Adrenal gland (tissue), 12 donors: ENCODE data around the gene FGD6. TPM values are rescaled to one million over a fixed set of nuclear protein-coding genes. Genes with fewer than 3 reads are reported as not detected.
A peak's percentile ranks its signal among the peaks of the same experiment; 100 is the strongest.

ENCODE experiments used
- DNase-seq, 7 donors: peaks; one replicate each; pipeline ENCODE4 v3.0.0-alpha.2; 2019 to 2020
- H3K27ac ChIP-seq, 5 donors: fragments of 200-600 bp; sonication (generic) in 4 of 5; 1 replicate in 3 of 5; 2 replicates in 2 of 5; pipeline versions ENCODE4 v1.5.1 to v1.8.0; 2016 to 2020; ENCODE audit warnings: mild to moderate bottlenecking in 1 of 5
- H3K27me3 ChIP-seq: fragments of 200-600 bp; 2 replicates; pipeline ENCODE4 v1.8.0; 2021
- H3K36me3 ChIP-seq, 2 donors: fragments of 200-600 bp; replicated peaks in 1 of 2; 1 replicate in 1 of 2; 2 replicates in 1 of 2; pipeline versions ENCODE4 v1.5.1 to v1.8.0; 2018 to 2022
- H3K4me1 ChIP-seq, 2 donors: fragments of 200-600 bp; replicated peaks in 1 of 2; 1 replicate in 1 of 2; 2 replicates in 1 of 2; pipeline versions ENCODE4 v1.5.1 to v1.8.0; 2018 to 2021
- H3K4me3 ChIP-seq, 4 donors: fragments of 200-600 bp; sonication (generic) in 3 of 4; one replicate each; pipeline ENCODE4 v1.5.1; 2016 to 2018
- H3K9me3 ChIP-seq, 3 donors: fragments of 200-600 bp; sonication (generic) in 1 of 3; replicated peaks in 1 of 3; 1 replicate in 2 of 3; 2 replicates in 1 of 3; pipeline versions ENCODE4 v1.5.1 to v1.8.0; 2016 to 2021
- POLR2A ChIP-seq, 2 donors: fragments of 450-650 bp; IDR thresholded peaks; one replicate each; pipeline ENCODE4 v1.6.1; 2017; ENCODE audit warnings: antibody characterized with exemption in 2 of 2, mild to moderate bottlenecking in 2 of 2, moderate library complexity in 1 of 2
- WGBS, 4 donors: extraction: QIAGEN DNeasy Blood & Tissue Kit in 2 of 4; methylation state at CpG; one replicate each; pipeline versions ENCODE4 v1.1.5 to v1.1.7; 2013 to 2017; 5-methylcytosine and 5-hydroxymethylcytosine counted together
- intact Hi-C, 2 donors: fragments of 100-400 bp; cut with DNase I; formaldehyde crosslinking; loops; one replicate each; pipeline versions ENCODE4 v1.14.1 to v1.15.0; 2022 to 2023
- polyA plus RNA-seq, 3 donors: library from polyadenylated mRNA; stranded (reverse); fragments of 200-250 nt in 2 of 3; fragments of 350-450 nt in 1 of 3; fragmentation: Illumina TruSeq in 1 of 3; extraction: RNeasy Lipid Tissue Mini Kit (QIAGEN cat#74804) in 1 of 3; gene quantifications; one replicate each; pipeline ENCODE4 v1.2.3, GENCODE V29; 2013 to 2014
- total RNA-seq, 9 donors: library from RNA; depleted of rRNA in 4 of 9; stranded (reverse); fragments of >200 nt in 4 of 9; fragments of 120-200 nt in 1 of 9; fragmentation: NEBNext Ultra II Directional in 1 of 9; extraction: Animal tissue kit (Norgen Biotek cat#: 25700) in 1 of 9; gene quantifications; one replicate each; pipeline versions ENCODE4 v1.1.0 to v1.2.4, GENCODE V29; 2013 to 2023
- TF ChIP-seq, protein P1 (sequence below), 6 experiments: fragments of 450-650 bp in 4 of 6; fragments of 200-600 bp in 2 of 6; sonication (generic) in 1 of 6; IDR thresholded peaks; 1 replicate in 5 of 6; 2 replicates in 1 of 6; pipeline versions ENCODE4 v1.5.1 to v1.8.0; 2016 to 2021; ENCODE audit warnings: antibody characterized with exemption in 6 of 6, mild to moderate bottlenecking in 2 of 6, moderate library complexity in 1 of 6
- donor health status: healthy with polysubstance abuse.
- donor health status: Bipolar disorder and iron deficiency.
- donor health status: DM: yes; HTN: yes; CAD: no.
- donor health status: DM: no; HTN: no; CAD: no.
- donor health status: DM: no; HTN: no; CAD: no.
- donor health status: DM: yes; HTN: yes; CAD: no.

Gene FGD6
- total and polyA plus RNA-seq, 12 donors = 2.3 to 33.9 (median 18.1) TPM

DNA sequence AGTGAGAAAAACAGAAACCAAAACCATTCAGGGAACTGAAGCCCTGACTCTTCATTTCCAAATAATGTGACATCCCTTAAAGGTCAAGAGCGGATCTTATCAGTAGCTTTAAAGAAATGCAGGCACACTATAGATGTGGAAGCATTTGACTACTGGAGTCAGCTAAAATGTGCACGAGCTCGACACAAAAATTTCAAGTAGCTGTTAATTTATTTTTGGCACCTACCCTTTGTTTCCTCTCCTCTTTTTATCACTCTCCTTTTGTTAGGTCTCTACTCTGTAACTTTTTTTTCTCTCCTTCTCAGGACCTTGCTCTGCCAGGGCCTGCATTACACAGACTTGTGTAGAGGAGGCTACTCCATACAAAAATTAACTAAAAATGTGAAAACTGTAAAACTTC is 58.3 kb downstream of the FGD6 start:
- peak overlapping the region in 1 of 4 donors; percentile 23 for H3K4me3 ChIP-seq

DNA sequence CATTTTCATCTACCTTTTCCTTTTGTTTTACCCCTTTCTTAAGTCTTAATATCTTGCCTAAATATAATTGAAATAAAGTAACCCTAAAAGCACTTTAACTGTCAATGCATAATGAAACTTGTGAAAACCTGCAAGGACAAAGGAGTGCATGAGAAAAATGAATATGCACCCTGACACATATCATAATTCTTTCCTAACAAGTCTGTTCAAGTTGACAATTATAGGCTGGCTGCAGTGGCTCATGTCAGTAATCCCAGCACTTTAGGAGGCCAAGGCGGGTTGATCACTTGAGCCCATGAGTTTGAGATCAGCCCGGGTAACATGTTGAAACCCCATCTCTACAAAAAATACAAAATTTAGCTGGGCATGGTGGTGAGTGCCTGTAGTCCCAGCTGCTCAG is 65.4 kb downstream of the FGD6 start:
- H3K9me3 ChIP-seq = no peaks in the 10 kb centered on the region
- TF ChIP-seq, protein P1, sequence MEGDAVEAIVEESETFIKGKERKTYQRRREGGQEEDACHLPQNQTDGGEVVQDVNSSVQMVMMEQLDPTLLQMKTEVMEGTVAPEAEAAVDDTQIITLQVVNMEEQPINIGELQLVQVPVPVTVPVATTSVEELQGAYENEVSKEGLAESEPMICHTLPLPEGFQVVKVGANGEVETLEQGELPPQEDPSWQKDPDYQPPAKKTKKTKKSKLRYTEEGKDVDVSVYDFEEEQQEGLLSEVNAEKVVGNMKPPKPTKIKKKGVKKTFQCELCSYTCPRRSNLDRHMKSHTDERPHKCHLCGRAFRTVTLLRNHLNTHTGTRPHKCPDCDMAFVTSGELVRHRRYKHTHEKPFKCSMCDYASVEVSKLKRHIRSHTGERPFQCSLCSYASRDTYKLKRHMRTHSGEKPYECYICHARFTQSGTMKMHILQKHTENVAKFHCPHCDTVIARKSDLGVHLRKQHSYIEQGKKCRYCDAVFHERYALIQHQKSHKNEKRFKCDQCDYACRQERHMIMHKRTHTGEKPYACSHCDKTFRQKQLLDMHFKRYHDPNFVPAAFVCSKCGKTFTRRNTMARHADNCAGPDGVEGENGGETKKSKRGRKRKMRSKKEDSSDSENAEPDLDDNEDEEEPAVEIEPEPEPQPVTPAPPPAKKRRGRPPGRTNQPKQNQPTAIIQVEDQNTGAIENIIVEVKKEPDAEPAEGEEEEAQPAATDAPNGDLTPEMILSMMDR (IDR thresholded peaks at IDR 0.05) = no peak
- TF ChIP-seq POLR2A (IDR thresholded peaks at IDR 0.05) = no peak
- H3K4me3 ChIP-seq = no peak overlapping the region
- DNase-seq = no peak
- intact Hi-C loops = no loop called here
- 93 to 100% (median 97%) methylated on average over 2 of the region's 2 CpGs for WGBS, 4 donors
- H3K27me3 ChIP-seq = no peaks in the 10 kb centered on the region
- H3K27ac ChIP-seq = no peak overlapping the region
- peaks cover 0 to 8% of the 10 kb centered on the region in 2 donors for H3K4me1 ChIP-seq
- no peaks in the 10 kb centered on the region for H3K36me3 ChIP-seq

More for the DNA sequence above, 58.3 kb downstream of the FGD6 start:
- TF ChIP-seq, protein P1 (IDR thresholded peaks at IDR 0.05) = no peak
- TF ChIP-seq POLR2A (IDR thresholded peaks at IDR 0.05) = no peak
- Histone ChIP-seq H3K27me3 (no peaks in the 10 kb centered on the region), H3K9me3 (no peaks in the 10 kb centered on the region), H3K36me3 (no peaks in the 10 kb centered on the region), H3K4me1 (peaks cover 20 to 36% of the 10 kb centered on the region in 2 donors), H3K27ac (peak overlapping the region in 2 of 5 donors; percentile 35 to 40)
- intact Hi-C loops = no loop called here
- 25 to 46% (median 41%) methylated on average over 3 of the region's 3 CpGs for WGBS, 4 donors
- no peak for DNase-seq

DNA sequence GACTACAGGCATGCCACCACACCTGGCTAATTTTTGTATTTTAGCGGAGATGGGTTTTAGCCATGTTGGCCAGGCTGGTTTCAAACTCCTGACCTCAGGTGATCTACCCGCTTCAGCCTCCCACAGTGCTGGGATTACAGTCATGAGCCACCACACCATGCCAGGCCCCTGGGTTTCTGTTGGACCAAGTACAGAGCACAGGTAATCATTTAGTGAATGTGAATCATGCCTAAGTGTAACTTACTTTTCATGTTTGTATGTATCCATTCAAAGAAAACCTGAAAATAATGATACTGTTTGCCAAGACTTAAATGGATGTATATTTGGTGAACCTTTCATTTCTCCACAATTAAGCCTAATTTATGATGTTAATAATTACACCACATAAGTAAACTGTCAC is 65.9 kb downstream of the FGD6 start:
- Histone ChIP-seq H3K27me3 (no peaks in the 10 kb centered on the region), H3K9me3 (no peaks in the 10 kb centered on the region), H3K4me3 (no peak overlapping the region), H3K27ac (no peak overlapping the region), H3K4me1 (peaks cover 0 to 8% of the 10 kb centered on the region in 2 donors), H3K36me3 (no peaks in the 10 kb centered on the region)
- WGBS, 4 donors = 93 to 100% (median 99%) methylated on average over 2 of the region's 2 CpGs
- TF ChIP-seq POLR2A (IDR thresholded peaks at IDR 0.05) = no peak
- TF ChIP-seq, protein P1 (IDR thresholded peaks at IDR 0.05) = no peak
- no peak for DNase-seq
- intact Hi-C loops = no loop called here

DNA sequence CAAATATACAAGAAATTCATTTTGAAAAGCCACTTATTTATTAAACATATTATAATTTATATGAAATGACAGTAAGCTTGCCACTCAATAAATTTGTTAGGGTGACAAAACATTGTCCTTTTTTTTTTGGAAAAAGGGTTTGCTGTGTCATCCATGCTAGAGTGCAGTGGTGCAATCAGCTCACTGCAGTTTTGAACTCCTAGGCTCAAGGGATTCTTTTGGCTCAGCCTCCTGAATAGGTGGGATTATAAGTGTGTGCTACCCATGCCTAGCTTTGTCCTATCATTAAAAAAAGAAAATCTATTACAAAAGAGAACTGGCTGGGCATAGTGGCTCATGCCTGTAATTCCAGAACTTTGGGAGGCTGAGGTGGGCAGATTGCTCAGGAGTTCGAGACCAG is 66.8 kb downstream of the FGD6 start:
- TF ChIP-seq POLR2A (IDR thresholded peaks at IDR 0.05) = no peak
- TF ChIP-seq, protein P1 (IDR thresholded peaks at IDR 0.05) = no peak
- no peaks in the 10 kb centered on the region for H3K9me3 ChIP-seq
- intact Hi-C loops = no loop called here
- WGBS, 4 donors = 92 to 100% (median 100%) methylated on average over 1 of the region's 1 CpG
- no peak for DNase-seq
- no peaks in the 10 kb centered on the region for H3K36me3 ChIP-seq
- H3K4me1 ChIP-seq = peaks cover 0 to 8% of the 10 kb centered on the region in 2 donors
- no peak overlapping the region for H3K27ac ChIP-seq
- H3K4me3 ChIP-seq = no peak overlapping the region
- H3K27me3 ChIP-seq = no peaks in the 10 kb centered on the region
